Gastroesophageal sphincter (tissue), 4 donors: ENCODE data around the gene PATL2. TPM values are rescaled to one million over a fixed set of nuclear protein-coding genes. Genes with fewer than 3 reads are reported as not detected.

ENCODE experiments used
- ATAC-seq: fragments of 150-250 bp; one replicate; pipeline ENCODE4 v1.9.1; 2016; ENCODE audit warnings: mild to moderate bottlenecking, moderate library complexity
- H3K27ac ChIP-seq, 4 donors: fragments of 200-600 bp; sonication (generic) in 3 of 4; 1 replicate in 3 of 4; 2 replicates in 1 of 4; pipeline ENCODE4 v1.5.1; 2016 to 2019
- H3K27me3 ChIP-seq: fragments of 200-600 bp; sonication (generic); one replicate; pipeline ENCODE4 v1.5.1; 2019
- H3K36me3 ChIP-seq, 2 donors: fragments of 200-600 bp; sonication (generic); one replicate each; pipeline ENCODE4 v1.5.1; 2019; ENCODE audit warnings: control low read depth in 1 of 2
- H3K4me1 ChIP-seq, 3 donors: fragments of 200-600 bp; sonication (generic); 1 replicate in 2 of 3; 2 replicates in 1 of 3; pipeline ENCODE4 v1.5.1; 2016 to 2019; ENCODE audit warnings: control low read depth in 2 of 3
- H3K4me3 ChIP-seq, 2 donors: fragments of 200-600 bp; sonication (generic); one replicate each; pipeline ENCODE4 v1.5.1; 2019; ENCODE audit warnings: mild to moderate bottlenecking in 1 of 2, moderate library complexity in 1 of 2
- H3K9me3 ChIP-seq, 3 donors: fragments of 200-600 bp; sonication (generic); one replicate each; pipeline ENCODE4 v1.5.1; 2017 to 2019; ENCODE audit warnings: control low read depth in 2 of 3
- EP300 ChIP-seq: sonication (generic); formaldehyde crosslinking; IDR thresholded peaks from one replicate; pipeline ENCODE4 v1.6.1; 2017; ENCODE audit warnings: antibody characterized with exemption, mild to moderate bottlenecking
- POLR2A ChIP-seq, 2 donors: fragments of 450-650 bp; IDR thresholded peaks; one replicate each; pipeline ENCODE4 v1.6.1; 2017; ENCODE audit warnings: antibody characterized with exemption in 2 of 2, mild to moderate bottlenecking in 2 of 2, moderate library complexity in 1 of 2
- POLR2AphosphoS5 ChIP-seq: sonication (generic); formaldehyde crosslinking; IDR thresholded peaks from one replicate; pipeline ENCODE4 v1.6.1; 2017; ENCODE audit warnings: antibody characterized with exemption
- WGBS, 2 donors: methylation state at CpG; one replicate each; pipeline ENCODE4 v1.1.5; 2018; ENCODE audit warnings: low coverage in 1 of 2; 5-methylcytosine and 5-hydroxymethylcytosine counted together
- total RNA-seq, 4 donors: library from RNA; depleted of rRNA; stranded (reverse); fragments of >200 nt; gene quantifications; one replicate each; pipeline ENCODE4 v1.1.0, GENCODE V29; 2016
- TF ChIP-seq, protein P1 (sequence below), 4 experiments: fragments of 200-600 bp in 2 of 4; fragments of 450-650 bp in 2 of 4; sonication (generic) in 1 of 4; IDR thresholded peaks; one replicate each; pipeline ENCODE4 v1.5.1; 2017 to 2019; ENCODE audit warnings: antibody characterized with exemption in 4 of 4, mild to moderate bottlenecking in 2 of 4, moderate library complexity in 2 of 4

The PATL2 gene
- total RNA-seq, 4 donors from 2014 or later: 0.81 to 1.2 (median 1.1) TPM; not detected in 1

DNA sequence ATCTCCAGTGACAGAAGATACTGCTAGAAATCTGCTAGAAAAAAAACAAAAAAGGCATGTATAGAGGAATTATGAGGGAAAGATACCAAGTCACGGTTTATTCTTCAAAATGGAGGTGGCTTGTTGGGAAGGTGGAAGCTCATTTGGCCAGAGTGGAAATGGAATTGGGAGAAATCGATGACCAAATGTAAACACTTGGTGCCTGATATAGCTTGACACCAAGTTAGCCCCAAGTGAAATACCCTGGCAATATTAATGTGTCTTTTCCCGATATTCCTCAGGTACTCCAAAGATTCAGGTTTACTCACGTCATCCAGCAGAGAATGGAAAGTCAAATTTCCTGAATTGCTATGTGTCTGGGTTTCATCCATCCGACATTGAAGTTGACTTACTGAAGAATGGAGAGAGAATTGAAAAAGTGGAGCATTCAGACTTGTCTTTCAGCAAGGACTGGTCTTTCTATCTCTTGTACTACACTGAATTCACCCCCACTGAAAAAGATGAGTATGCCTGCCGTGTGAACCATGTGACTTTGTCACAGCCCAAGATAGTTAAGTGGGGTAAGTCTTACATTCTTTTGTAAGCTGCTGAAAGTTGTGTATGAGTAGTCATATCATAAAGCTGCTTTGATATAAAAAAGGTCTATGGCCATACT, 4.1 kb upstream of the PATL2 start:
- peaks cover 0 to 43% (median 12%) of the 10 kb centered on the region in 3 donors for H3K4me1 ChIP-seq
- no peak for ATAC-seq
- H3K4me3 ChIP-seq: no peak overlapping the region
- H3K27ac ChIP-seq: no peak overlapping the region
- WGBS, 2 donors: 36 to 69% methylated on average over 1 to 6 of the region's 6 CpGs
- H3K36me3 ChIP-seq: peaks cover 0 to 46% of the 10 kb centered on the region in 2 donors
- no peaks in the 10 kb centered on the region for H3K27me3 ChIP-seq
- no peaks in the 10 kb centered on the region for H3K9me3 ChIP-seq
- no peak for TF ChIP-seq EP300
- no peak for TF ChIP-seq POLR2A (IDR thresholded peaks at IDR 0.05)
- TF ChIP-seq, protein P1, sequence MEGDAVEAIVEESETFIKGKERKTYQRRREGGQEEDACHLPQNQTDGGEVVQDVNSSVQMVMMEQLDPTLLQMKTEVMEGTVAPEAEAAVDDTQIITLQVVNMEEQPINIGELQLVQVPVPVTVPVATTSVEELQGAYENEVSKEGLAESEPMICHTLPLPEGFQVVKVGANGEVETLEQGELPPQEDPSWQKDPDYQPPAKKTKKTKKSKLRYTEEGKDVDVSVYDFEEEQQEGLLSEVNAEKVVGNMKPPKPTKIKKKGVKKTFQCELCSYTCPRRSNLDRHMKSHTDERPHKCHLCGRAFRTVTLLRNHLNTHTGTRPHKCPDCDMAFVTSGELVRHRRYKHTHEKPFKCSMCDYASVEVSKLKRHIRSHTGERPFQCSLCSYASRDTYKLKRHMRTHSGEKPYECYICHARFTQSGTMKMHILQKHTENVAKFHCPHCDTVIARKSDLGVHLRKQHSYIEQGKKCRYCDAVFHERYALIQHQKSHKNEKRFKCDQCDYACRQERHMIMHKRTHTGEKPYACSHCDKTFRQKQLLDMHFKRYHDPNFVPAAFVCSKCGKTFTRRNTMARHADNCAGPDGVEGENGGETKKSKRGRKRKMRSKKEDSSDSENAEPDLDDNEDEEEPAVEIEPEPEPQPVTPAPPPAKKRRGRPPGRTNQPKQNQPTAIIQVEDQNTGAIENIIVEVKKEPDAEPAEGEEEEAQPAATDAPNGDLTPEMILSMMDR (IDR thresholded peaks at IDR 0.05): no peak
- TF ChIP-seq POLR2AphosphoS5: no peak

DNA sequence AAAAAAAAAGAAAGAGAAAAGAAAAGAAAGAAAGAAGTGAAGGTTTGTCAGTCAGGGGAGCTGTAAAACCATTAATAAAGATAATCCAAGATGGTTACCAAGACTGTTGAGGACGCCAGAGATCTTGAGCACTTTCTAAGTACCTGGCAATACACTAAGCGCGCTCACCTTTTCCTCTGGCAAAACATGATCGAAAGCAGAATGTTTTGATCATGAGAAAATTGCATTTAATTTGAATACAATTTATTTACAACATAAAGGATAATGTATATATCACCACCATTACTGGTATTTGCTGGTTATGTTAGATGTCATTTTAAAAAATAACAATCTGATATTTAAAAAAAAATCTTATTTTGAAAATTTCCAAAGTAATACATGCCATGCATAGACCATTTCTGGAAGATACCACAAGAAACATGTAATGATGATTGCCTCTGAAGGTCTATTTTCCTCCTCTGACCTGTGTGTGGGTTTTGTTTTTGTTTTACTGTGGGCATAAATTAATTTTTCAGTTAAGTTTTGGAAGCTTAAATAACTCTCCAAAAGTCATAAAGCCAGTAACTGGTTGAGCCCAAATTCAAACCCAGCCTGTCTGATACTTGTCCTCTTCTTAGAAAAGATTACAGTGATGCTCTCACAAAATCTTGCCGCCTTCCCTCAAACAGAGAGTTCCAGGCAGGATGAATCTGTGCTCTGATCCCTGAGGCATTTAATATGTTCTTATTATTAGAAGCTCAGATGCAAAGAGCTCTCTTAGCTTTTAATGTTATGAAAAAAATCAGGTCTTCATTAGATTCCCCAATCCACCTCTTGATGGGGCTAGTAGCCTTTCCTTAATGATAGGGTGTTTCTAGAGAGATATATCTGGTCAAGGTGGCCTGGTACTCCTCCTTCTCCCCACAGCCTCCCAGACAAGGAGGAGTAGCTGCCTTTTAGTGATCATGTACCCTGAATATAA, 2.2 kb upstream of the PATL2 start:
- no peak for ATAC-seq
- H3K36me3 ChIP-seq: peaks cover 0 to 35% of the 10 kb centered on the region in 2 donors
- H3K27ac ChIP-seq: peak overlapping the region in 3 of 4 donors; percentile 52 to 99 (median 99)
- 59 to 64% methylated on average over 5 of the region's 5 CpGs for WGBS, 2 donors
- TF ChIP-seq, protein P1 (IDR thresholded peaks at IDR 0.05): peak in 1 of 4 experiments; percentile 31
- TF ChIP-seq POLR2AphosphoS5: no peak
- no peaks in the 10 kb centered on the region for H3K9me3 ChIP-seq
- peak overlapping the region; percentile 83 to 84 for H3K4me3 ChIP-seq
- H3K4me1 ChIP-seq: peaks cover 0 to 45% (median 12%) of the 10 kb centered on the region in 3 donors
- no peaks in the 10 kb centered on the region for H3K27me3 ChIP-seq

DNA sequence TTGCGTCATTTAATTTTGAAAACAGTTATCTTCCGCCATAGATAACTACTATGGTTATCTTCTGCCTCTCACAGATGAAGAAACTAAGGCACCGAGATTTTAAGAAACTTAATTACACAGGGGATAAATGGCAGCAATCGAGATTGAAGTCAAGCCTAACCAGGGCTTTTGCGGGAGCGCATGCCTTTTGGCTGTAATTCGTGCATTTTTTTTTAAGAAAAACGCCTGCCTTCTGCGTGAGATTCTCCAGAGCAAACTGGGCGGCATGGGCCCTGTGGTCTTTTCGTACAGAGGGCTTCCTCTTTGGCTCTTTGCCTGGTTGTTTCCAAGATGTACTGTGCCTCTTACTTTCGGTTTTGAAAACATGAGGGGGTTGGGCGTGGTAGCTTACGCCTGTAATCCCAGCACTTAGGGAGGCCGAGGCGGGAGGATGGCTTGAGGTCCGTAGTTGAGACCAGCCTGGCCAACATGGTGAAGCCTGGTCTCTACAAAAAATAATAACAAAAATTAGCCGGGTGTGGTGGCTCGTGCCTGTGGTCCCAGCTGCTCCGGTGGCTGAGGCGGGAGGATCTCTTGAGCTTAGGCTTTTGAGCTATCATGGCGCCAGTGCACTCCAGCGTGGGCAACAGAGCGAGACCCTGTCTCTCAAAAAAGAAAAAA, 1.4 kb upstream of the PATL2 start:
- Histone ChIP-seq H3K9me3 (no peaks in the 10 kb centered on the region), H3K4me3 (peak overlapping the region; percentile 83 to 84), H3K36me3 (peaks cover 0 to 27% of the 10 kb centered on the region in 2 donors), H3K4me1 (peaks cover 0 to 45% (median 12%) of the 10 kb centered on the region in 3 donors), H3K27me3 (no peaks in the 10 kb centered on the region), H3K27ac (peak overlapping the region; percentile 97 to 99 (median 98))
- 4 to 15% methylated on average over 11 to 19 of the region's 24 CpGs for WGBS, 2 donors
- TF ChIP-seq POLR2AphosphoS5: peak; percentile 68
- TF ChIP-seq EP300: no peak
- TF ChIP-seq POLR2A (IDR thresholded peaks at IDR 0.05): no peak
- ATAC-seq: peak; percentile 30

DNA sequence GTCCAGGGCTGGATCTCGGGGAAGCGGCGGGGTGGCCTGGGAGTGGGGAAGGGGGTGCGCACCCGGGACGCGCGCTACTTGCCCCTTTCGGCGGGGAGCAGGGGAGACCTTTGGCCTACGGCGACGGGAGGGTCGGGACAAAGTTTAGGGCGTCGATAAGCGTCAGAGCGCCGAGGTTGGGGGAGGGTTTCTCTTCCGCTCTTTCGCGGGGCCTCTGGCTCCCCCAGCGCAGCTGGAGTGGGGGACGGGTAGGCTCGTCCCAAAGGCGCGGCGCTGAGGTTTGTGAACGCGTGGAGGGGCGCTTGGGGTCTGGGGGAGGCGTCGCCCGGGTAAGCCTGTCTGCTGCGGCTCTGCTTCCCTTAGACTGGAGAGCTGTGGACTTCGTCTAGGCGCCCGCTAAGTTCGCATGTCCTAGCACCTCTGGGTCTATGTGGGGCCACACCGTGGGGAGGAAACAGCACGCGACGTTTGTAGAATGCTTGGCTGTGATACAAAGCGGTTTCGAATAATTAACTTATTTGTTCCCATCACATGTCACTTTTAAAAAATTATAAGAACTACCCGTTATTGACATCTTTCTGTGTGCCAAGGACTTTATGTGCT, 721 bp upstream of the PATL2 start:
- H3K27me3 ChIP-seq: no peaks in the 10 kb centered on the region
- TF ChIP-seq, protein P1 (IDR thresholded peaks at IDR 0.05): no peak
- TF ChIP-seq POLR2A (IDR thresholded peaks at IDR 0.05) (no peak), EP300 (no peak)

More for the DNA sequence above, 721 bp upstream of the PATL2 start:
- WGBS, 2 donors: 0% methylated on average over 7 to 11 of the region's 46 CpGs
- Histone ChIP-seq H3K27ac (peak overlapping the region; percentile 97 to 99 (median 98)), H3K36me3 (peaks cover 0 to 21% of the 10 kb centered on the region in 2 donors), H3K4me3 (peak overlapping the region; percentile 83 to 84), H3K9me3 (no peaks in the 10 kb centered on the region), H3K4me1 (peaks cover 0 to 45% (median 12%) of the 10 kb centered on the region in 3 donors)
- ATAC-seq: peak; percentile 56
